Naive thymus-derived CD4-positive, alpha-beta T cell (primary cell): ENCODE results near the gene THAP4. TPM values are rescaled to one million over a fixed set of nuclear protein-coding genes. Genes with fewer than 3 reads are reported as not detected.

Experiments used
- ATAC-seq: fragments of 150-1000 bp; cut with Tn5 transposase; 2 replicates; pipeline ENCODE4 v1.10.0; 2021; ENCODE audit warnings: mild to moderate bottlenecking, moderate library complexity
- CTCF ChIA-PET: fragments of 350-600 bp; sonication (Branson Sonifier 250); formaldehyde crosslinking; loops from one replicate; lab custom pipeline; 2021; ENCODE audit warnings: antibody characterized with exemption; lab: Charles Lee
- POLR2A ChIA-PET: fragments of 350-600 bp; sonication (Branson Sonifier 250); formaldehyde crosslinking; loops from one replicate; lab custom pipeline; 2021; ENCODE audit warnings: antibody characterized with exemption, inconsistent platforms; lab: Charles Lee
- DNase-seq, 9 donors: peaks; one replicate each; pipeline versions ENCODE4 v3.0.0 to v3.0.0-alpha.2; 2020 to 2022; ENCODE audit warnings: mixed read lengths in 1 of 9
- H3K27ac ChIP-seq: one replicate; pipeline ENCODE4 v1.7.0; 2013; ENCODE audit warnings: mild to moderate bottlenecking, low read depth, low read length, moderate library complexity
- H3K27me3 ChIP-seq, 2 donors: one replicate each; pipeline ENCODE4 v1.7.0; 2013; ENCODE audit warnings: low read length in 2 of 2, mild to moderate bottlenecking in 2 of 2, moderate library complexity in 2 of 2; ENCODE audit not compliant: control insufficient read depth in 2 of 2, insufficient read depth in 2 of 2
- H3K36me3 ChIP-seq, 3 experiments: 1 replicate in 2 of 3; 2 replicates in 1 of 3; pipeline ENCODE4 v1.7.0; 2013; ENCODE audit warnings: low read length in 3 of 3, mild to moderate bottlenecking in 3 of 3, moderate library complexity in 1 of 3; ENCODE audit not compliant: insufficient read depth in 3 of 3, control insufficient read depth in 2 of 3
- H3K4me1 ChIP-seq, 2 donors: one replicate each; pipeline ENCODE4 v1.7.0; 2013; ENCODE audit warnings: low read length in 2 of 2, mild to moderate bottlenecking in 2 of 2, moderate library complexity in 1 of 2; ENCODE audit not compliant: control insufficient read depth in 2 of 2, insufficient read depth in 2 of 2
- H3K4me3 ChIP-seq: 2 replicates; pipeline ENCODE4 v1.7.0; 2013; ENCODE audit warnings: mild to moderate bottlenecking, low read length
- H3K9me3 ChIP-seq, 3 experiments: 1 replicate in 2 of 3; 2 replicates in 1 of 3; pipeline ENCODE4 v1.7.0; 2013; ENCODE audit warnings: low read length in 3 of 3; ENCODE audit not compliant: control insufficient read depth in 2 of 3
- H3K27ac Mint-ChIP-seq, 9 donors: one replicate each; pipeline ENCODE4 v1.8.0; 2020 to 2022; ENCODE audit warnings: mixed read lengths in 9 of 9, mild to moderate bottlenecking in 8 of 9, moderate library complexity in 5 of 9, inconsistent platforms in 2 of 9
- H3K27me3 Mint-ChIP-seq, 5 donors: one replicate each; pipeline ENCODE4 v1.8.0; 2021 to 2022; ENCODE audit warnings: mixed read lengths in 5 of 5, mild to moderate bottlenecking in 1 of 5
- H3K36me3 Mint-ChIP-seq, 5 donors: one replicate each; pipeline ENCODE4 v1.8.0; 2020 to 2022; ENCODE audit warnings: mixed read lengths in 5 of 5, mild to moderate bottlenecking in 3 of 5, inconsistent platforms in 1 of 5
- H3K4me1 Mint-ChIP-seq, 7 donors: one replicate each; pipeline ENCODE4 v1.8.0; 2020 to 2022; ENCODE audit warnings: mixed read lengths in 7 of 7, mild to moderate bottlenecking in 3 of 7, inconsistent platforms in 1 of 7
- H3K4me3 Mint-ChIP-seq, 10 donors: one replicate each; pipeline ENCODE4 v1.8.0; 2020 to 2022; ENCODE audit warnings: mild to moderate bottlenecking in 10 of 10, mixed read lengths in 10 of 10, moderate library complexity in 6 of 10, inconsistent platforms in 2 of 10
- H3K9me3 Mint-ChIP-seq, 11 donors: one replicate each; pipeline ENCODE4 v1.8.0; 2020 to 2022; ENCODE audit warnings: mixed read lengths in 11 of 11, mild to moderate bottlenecking in 4 of 11, inconsistent platforms in 1 of 11, moderate library complexity in 1 of 11
- intact Hi-C, 2 donors: fragments of 100-400 bp; cut with micrococcal nuclease; formaldehyde crosslinking; loops; one replicate each; pipeline ENCODE4 v1.15.1; 2023
- polyA plus RNA-seq, 2 donors: library from polyadenylated mRNA; unstranded; fragments of 300-500 nt; fragmentation: Illumina TruSeq; gene quantifications; one replicate each; pipeline ENCODE4 v1.2.3, GENCODE V29; 2021
- total RNA-seq, 6 experiments: library from RNA in 5 of 6; stranded (reverse) in 5 of 6; gene quantifications; 1 replicate in 5 of 6; 2 replicates in 1 of 6; pipeline ENCODE4 v1.2.3 and lab custom pipeline; 2021 to 2026

Gene THAP4
- total and polyA plus RNA-seq, 7 experiments from 2014 or later = 26.4 to 56.2 (median 30.8) TPM

GRCh38 chr2:241559323-241560161, 77.4 kb downstream of the THAP4 start:
- Histone ChIP-seq H3K4me1 (no peaks in the 10 kb centered on the region), H3K27ac (no peak overlapping the region), H3K9me3 (peaks cover 0 to 15% (median 0%) of the 10 kb centered on the region in 3 experiments), H3K27me3 (peaks cover 0 to 9% of the 10 kb centered on the region in 2 donors), H3K36me3 (no peaks in the 10 kb centered on the region), H3K4me3 (no peak overlapping the region)
- Mint-ChIP-seq H3K27me3 (peaks cover 28 to 40% (median 31%) of the 10 kb centered on the region in 5 donors), H3K4me3 (peak overlapping the region; percentile 35 to 80 (median 66)), H3K9me3 (peaks cover 0 to 28% (median 20%) of the 10 kb centered on the region in 11 donors), H3K36me3 (peaks cover 0 to 11% (median 0%) of the 10 kb centered on the region in 5 donors), H3K4me1 (peaks cover 0 to 19% (median 14%) of the 10 kb centered on the region in 7 donors), H3K27ac (no peak overlapping the region)
- POLR2A ChIA-PET = interaction anchor here (0.5 kb wide), 1 partner anchor 182 kb away, joined by 3 read pairs; no protein-coding TSS in a partner anchor
- ATAC-seq = no peak
- intact Hi-C loops = no loop called here
- DNase-seq = no peak
- CTCF ChIA-PET = no interaction called here

GRCh38 chr2:241558532-241559322, 78.2 kb downstream of the THAP4 start, which contains the start of gene BOK:
Gene BOK, plus strand, starts transcription at chr2:241558745. Its CDS starts 739 bp downstream, at chr2:241559484.
- Mint-ChIP-seq H3K4me1 (peaks cover 0 to 19% (median 14%) of the 10 kb centered on the region in 7 donors), H3K4me3 (peak within 1 kb of the TSS; percentile 61 to 80 (median 72)), H3K27ac (no peak within 1 kb of the TSS), H3K27me3 (peaks cover 28 to 40% (median 31%) of the 10 kb centered on the region in 5 donors), H3K9me3 (peaks cover 0 to 28% (median 20%) of the 10 kb centered on the region in 11 donors), H3K36me3 (peaks cover 0 to 11% (median 0%) of the 10 kb centered on the region in 5 donors)
- Histone ChIP-seq H3K27me3 (peaks cover 0 to 9% of the 10 kb centered on the region in 2 donors), H3K4me1 (no peaks in the 10 kb centered on the region), H3K4me3 (no peak within 1 kb of the TSS), H3K9me3 (peaks cover 0 to 15% (median 0%) of the 10 kb centered on the region in 3 experiments), H3K27ac (no peak within 1 kb of the TSS), H3K36me3 (no peaks in the 10 kb centered on the region)
- ATAC-seq (no peak), DNase-seq (peak in 1 of 9 donors; percentile 49)
- ChIA-PET POLR2A (no interaction called here), CTCF (no interaction called here)
- intact Hi-C loops = no loop called here

- no peak for ATAC-seq
- Mint-ChIP-seq H3K4me3 (no peak overlapping the region), H3K4me1 (peaks cover 0 to 19% (median 14%) of the 10 kb centered on the region in 7 donors), H3K36me3 (peaks cover 0 to 11% (median 0%) of the 10 kb centered on the region in 5 donors), H3K9me3 (peaks cover 0 to 29% (median 20%) of the 10 kb centered on the region in 11 donors), H3K27ac (no peak overlapping the region), H3K27me3 (peaks cover 31 to 51% (median 38%) of the 10 kb centered on the region in 5 donors)
- peaks cover 0 to 9% of the 10 kb centered on the region in 2 donors for H3K27me3 ChIP-seq
- CTCF ChIA-PET = no interaction called here
- peaks cover 0 to 15% (median 0%) of the 10 kb centered on the region in 3 experiments for H3K9me3 ChIP-seq
- POLR2A ChIA-PET = interaction anchor here (0.7 kb wide), 1 partner anchor 50 kb away, joined by 4 read pairs; no protein-coding TSS in a partner anchor
- H3K36me3 ChIP-seq = no peaks in the 10 kb centered on the region
- no peaks in the 10 kb centered on the region for H3K4me1 ChIP-seq
- no peak overlapping the region for H3K4me3 ChIP-seq
- DNase-seq = no peak
- no peak overlapping the region for H3K27ac ChIP-seq
- intact Hi-C loops = no loop called here
Observed at GRCh38 chr2:241556746-241557145, 80.2 kb downstream of the THAP4 start.

GRCh38 chr2:241555711-241556110, 81.2 kb downstream of the THAP4 start:
- ChIA-PET CTCF (interaction anchor here (0.7 kb wide), 1 partner anchor 257 kb away, joined by 3 read pairs; no protein-coding TSS in a partner anchor), POLR2A (no interaction called here)
- peaks cover 0 to 29% (median 20%) of the 10 kb centered on the region in 11 donors for H3K9me3 Mint-ChIP-seq
- Histone ChIP-seq H3K4me1 (no peaks in the 10 kb centered on the region), H3K27ac (no peak overlapping the region), H3K4me3 (no peak overlapping the region), H3K9me3 (peaks cover 0 to 15% (median 0%) of the 10 kb centered on the region in 3 experiments), H3K36me3 (no peaks in the 10 kb centered on the region), H3K27me3 (peaks cover 0 to 9% of the 10 kb centered on the region in 2 donors)
- intact Hi-C loops = no loop called here
- no peak for ATAC-seq
- peaks cover 0 to 11% (median 0%) of the 10 kb centered on the region in 5 donors for H3K36me3 Mint-ChIP-seq
- H3K4me3 Mint-ChIP-seq = peak overlapping the region in 3 of 10 donors; percentile 3 to 41 (median 10)
- no peak overlapping the region for H3K27ac Mint-ChIP-seq
- no peak for DNase-seq
- peaks cover 36 to 55% (median 45%) of the 10 kb centered on the region in 5 donors for H3K27me3 Mint-ChIP-seq
- peaks cover 0 to 19% (median 14%) of the 10 kb centered on the region in 7 donors for H3K4me1 Mint-ChIP-seq

GRCh38 chr2:241554610-241555322, 82.2 kb downstream of the THAP4 start:
- CTCF ChIA-PET = no interaction called here
- Mint-ChIP-seq H3K4me1 (peaks cover 0 to 15% (median 14%) of the 10 kb centered on the region in 7 donors), H3K27me3 (peaks cover 30 to 46% (median 36%) of the 10 kb centered on the region in 5 donors), H3K9me3 (peaks cover 0 to 29% (median 20%) of the 10 kb centered on the region in 11 donors), H3K36me3 (peaks cover 0 to 11% (median 0%) of the 10 kb centered on the region in 5 donors), H3K4me3 (no peak overlapping the region), H3K27ac (no peak overlapping the region)
- peaks cover 0 to 9% of the 10 kb centered on the region in 2 donors for H3K27me3 ChIP-seq
- no peaks in the 10 kb centered on the region for H3K36me3 ChIP-seq
- POLR2A ChIA-PET = no interaction called here
- peaks cover 0 to 15% (median 0%) of the 10 kb centered on the region in 3 experiments for H3K9me3 ChIP-seq
- intact Hi-C loops = no loop called here
- H3K4me3 ChIP-seq = no peak overlapping the region
- ATAC-seq (no peak), DNase-seq (no peak)
- no peak overlapping the region for H3K27ac ChIP-seq
- no peaks in the 10 kb centered on the region for H3K4me1 ChIP-seq
